Endothelial cell of umbilical vein (primary cell): ENCODE measurements around the gene GDI1. TPM values are rescaled to one million over a fixed set of nuclear protein-coding genes. Genes with fewer than 3 reads are reported as not detected.

Experiments used
- BruUV-seq: library from RNA; stranded (reverse); fragments of 400-500 nt; replicated peaks from 2 replicates; lab custom pipeline; 2021; lab: Mats Ljungman, UMichigan
- CTCF ChIA-PET: fragments of 300-600, 350-600 bp; sonication (Branson Sonifier 250); formaldehyde crosslinking; loops from one replicate; lab custom pipeline; 2021; ENCODE audit warnings: antibody characterized with exemption, inconsistent platforms; lab: Charles Lee
- POLR2A ChIA-PET: fragments of 300-600, 350-600 bp; sonication (Branson Sonifier 250); formaldehyde crosslinking; loops from one replicate; lab custom pipeline; 2021; ENCODE audit warnings: antibody characterized with exemption, inconsistent platforms; lab: Charles Lee
- DNase-seq: peaks from one replicate; pipeline ENCODE4 v3.0.0-alpha.2; 2011; ENCODE audit warnings: low read depth, low spot score
- FAIRE-seq: peaks from 2 replicates; lab custom pipeline; 2011; peaks lifted over from hg19 to GRCh38; lab: Jason Lieb, UNC
- H2AFZ ChIP-seq: 2 replicates; pipeline ENCODE4 v1.6.0; 2012; ENCODE audit warnings: low read depth, low read length, control low read depth, inconsistent platforms
- H3K27ac ChIP-seq: 2 replicates; pipeline ENCODE4 v1.5.1; 2011; ENCODE audit warnings: low read depth, mild to moderate bottlenecking, control low read depth, low read length, moderate library complexity; ENCODE audit not compliant: insufficient read depth
- H3K27me3 ChIP-seq, 2 experiments: 2 replicates each; pipeline versions ENCODE4 v1.6.0 to v1.6.1; 2011; ENCODE audit warnings: low read length in 2 of 2, mixed read lengths in 1 of 2; ENCODE audit not compliant: control insufficient read depth in 2 of 2, insufficient read depth in 2 of 2
- H3K36me3 ChIP-seq, 2 experiments: 2 replicates in 1 of 2; 3 replicates in 1 of 2; pipeline ENCODE4 v1.5.1; 2011; ENCODE audit warnings: low read length in 2 of 2, mild to moderate bottlenecking in 1 of 2, moderate library complexity in 1 of 2; ENCODE audit not compliant: control insufficient read depth in 2 of 2, insufficient read depth in 2 of 2; ENCODE audit errors: extremely low read depth in 1 of 2
- H3K4me1 ChIP-seq: 3 replicates; pipeline ENCODE4 v1.5.1; 2011; ENCODE audit warnings: mild to moderate bottlenecking, low read length; ENCODE audit not compliant: control insufficient read depth, insufficient read depth; ENCODE audit errors: extremely low read depth
- H3K4me2 ChIP-seq: 2 replicates; pipeline ENCODE4 v1.6.1; 2011; ENCODE audit warnings: low read length, control low read depth, mixed read lengths; ENCODE audit not compliant: insufficient read depth
- H3K4me3 ChIP-seq, 3 experiments: fragments of 200-600 bp in 1 of 3; sonication (generic), shearing (Covaris generic) in 1 of 3; replicated peaks in 1 of 3; 2 replicates each; pipeline ENCODE4 v1.5.1; 2011 to 2016; ENCODE audit warnings: control low read depth in 3 of 3, low read length in 3 of 3, mild to moderate bottlenecking in 2 of 3, inconsistent platforms in 1 of 3, low read depth in 1 of 3, moderate library complexity in 1 of 3; ENCODE audit not compliant: insufficient read depth in 1 of 3
- H3K79me2 ChIP-seq: 2 replicates; pipeline ENCODE4 v1.6.0; 2012; ENCODE audit warnings: low read length, inconsistent platforms; ENCODE audit not compliant: control insufficient read depth, insufficient read depth
- H3K9ac ChIP-seq: replicated peaks from 2 replicates; pipeline ENCODE3; 2011; ENCODE audit warnings: low read length, control low read depth; ENCODE audit not compliant: insufficient read depth; ENCODE audit errors: extremely low read depth
- H3K9me1 ChIP-seq: replicated peaks from 3 replicates; pipeline ENCODE4 v1.6.0; 2011; ENCODE audit warnings: mild to moderate bottlenecking, low read length; ENCODE audit not compliant: control insufficient read depth, insufficient read depth; ENCODE audit errors: extremely low read depth
- H3K9me3 ChIP-seq: replicated peaks from 2 replicates; pipeline ENCODE4 v1.5.1; 2012; ENCODE audit warnings: low read length, inconsistent platforms; ENCODE audit not compliant: control insufficient read depth, insufficient read depth
- H4K20me1 ChIP-seq: replicated peaks from 2 replicates; pipeline ENCODE3; 2011; ENCODE audit warnings: mild to moderate bottlenecking, low read length; ENCODE audit not compliant: control insufficient read depth, insufficient read depth; ENCODE audit errors: extremely low read depth
- CTCF ChIP-seq, 2 donors: IDR thresholded peaks; 1 replicate in 1 of 2; 2 replicates in 1 of 2; pipeline ENCODE4 v1.5.1; 2011; ENCODE audit warnings: low read length in 2 of 2, mild to moderate bottlenecking in 2 of 2, moderate library complexity in 2 of 2, control low read depth in 1 of 2, inconsistent platforms in 1 of 2, low read depth in 1 of 2; ENCODE audit not compliant: insufficient read depth in 1 of 2; ENCODE audit errors: extremely low read depth in 1 of 2
- EZH2 ChIP-seq: IDR thresholded peaks from 2 replicates; pipeline ENCODE4 v1.6.1; 2012; ENCODE audit warnings: borderline replicate concordance, low read depth, mild to moderate bottlenecking, moderate library complexity, low read length, inconsistent platforms; ENCODE audit not compliant: severe bottlenecking
- FOS ChIP-seq: IDR thresholded peaks from 2 replicates; pipeline ENCODE4 v1.6.1; 2011; ENCODE audit warnings: mild to moderate bottlenecking, low read length, moderate library complexity, borderline replicate concordance; ENCODE audit not compliant: insufficient read depth
- GATA2 ChIP-seq: IDR thresholded peaks from 2 replicates; pipeline ENCODE4 v1.7.0; 2011; ENCODE audit warnings: low read depth, mild to moderate bottlenecking, moderate library complexity, mixed read lengths, low read length; ENCODE audit not compliant: insufficient read length, insufficient read depth
- JUN ChIP-seq: IDR thresholded peaks from 2 replicates; pipeline ENCODE4 v1.6.1; 2011; ENCODE audit warnings: borderline replicate concordance, low read depth; ENCODE audit not compliant: insufficient read length, insufficient read depth
- MAX ChIP-seq: IDR thresholded peaks from 2 replicates; pipeline ENCODE4 v1.6.1; 2011; ENCODE audit not compliant: insufficient read depth, insufficient read length
- MYC ChIP-seq: IDR thresholded peaks from one replicate; pipeline ENCODE4 v1.6.1; 2011; ENCODE audit warnings: mild to moderate bottlenecking, low read depth, low read length
- POLR2A ChIP-seq: IDR thresholded peaks from 2 replicates; pipeline ENCODE4 v1.6.1; 2012; ENCODE audit warnings: low read depth, mild to moderate bottlenecking, control low read depth, low read length
- POLR2AphosphoS5 ChIP-seq: IDR thresholded peaks from 2 replicates; pipeline ENCODE4 v1.6.1; 2012; ENCODE audit warnings: low read depth, mild to moderate bottlenecking, control low read depth, low read length, moderate library complexity; ENCODE audit not compliant: insufficient read depth
- dilution Hi-C: fragments of 300-500 bp; cut with MboI; formaldehyde crosslinking; loops from one replicate; pipeline ENCODE4 v1.15.0; 2019; ENCODE audit warnings: low sequenced_read_pairs; ENCODE audit not compliant: extremely low pct_ligation_motif_present
- intact Hi-C: fragments of 100-400 bp; cut with micrococcal nuclease; formaldehyde crosslinking; loops from one replicate; pipeline ENCODE4 v1.10.0; 2022
- polyA plus RNA-seq, 4 experiments: library from polyadenylated mRNA; depleted of rRNA in 3 of 4; stranded (reverse) in 3 of 4; unstranded in 1 of 4; fragments of >200 nt; gene quantifications; 2 replicates each; pipeline versions ENCODE4 v1.2.1 to v1.2.3, GENCODE V29; 2011 to 2012; ENCODE audit warnings: missing spikeins in 1 of 4
- total RNA-seq: library from RNA; stranded (reverse); gene quantifications from 2 replicates; pipeline ENCODE4 v1.2.3, GENCODE V29; 2021

The GDI1 gene
- total and polyA plus RNA-seq, 2 donors (not counting 3 experiments of a cell fraction or from before 2014, with no cell fraction given), result 128 to 247 TPM

GRCh38 chrX:154404625-154405192 lies 32.2 kb upstream of the GDI1 start:
- DNase-seq (no peak), FAIRE-seq (no peak)
- Histone ChIP-seq H3K27ac (no peak overlapping the region), H3K9me3 (no peaks in the 10 kb centered on the region), H2AFZ (no peak overlapping the region), H3K4me3 (no peak overlapping the region), H3K27me3 (no peaks in the 10 kb centered on the region), H3K4me1 (peaks cover 18% of the 10 kb centered on the region), H4K20me1 (no peaks in the 10 kb centered on the region), H3K79me2 (peaks cover 19% of the 10 kb centered on the region), H3K4me2 (no peak overlapping the region), H3K9ac (no peak overlapping the region), H3K36me3 (peaks cover 9 to 11% of the 10 kb centered on the region in 2 experiments), H3K9me1 (no peaks in the 10 kb centered on the region)
- dilution Hi-C loops, result no loop called here
- POLR2A ChIA-PET, result no interaction called here
- CTCF ChIA-PET, result no interaction called here
- BruUV-seq, result no TSS peak
- no peak for TF ChIP-seq JUN
- intact Hi-C loops, result loop anchor here (5.0 kb wide), 3 partner anchors 32 to 123 kb away; partner anchors contain the start of genes FAM50A and FLNA

GRCh38 chrX:154408659-154409221 lies 28.2 kb upstream of the GDI1 start:
- dilution Hi-C loops, result no loop called here
- no peak overlapping the region for H2AFZ ChIP-seq
- H3K4me3 ChIP-seq, result peak overlapping the region; percentile 45 to 72 (median 72)
- no peak for TF ChIP-seq MYC
- no peak for TF ChIP-seq JUN
- TF ChIP-seq CTCF (IDR thresholded peaks at IDR 0.05; ENCODE audit: extremely low read depth in 1 of 2, insufficient read depth in 1 of 2, low read depth in 1 of 2, low read length in 2 of 2), result no peak
- TF ChIP-seq MAX, result no peak
- TF ChIP-seq EZH2, result no peak
- no peak for TF ChIP-seq POLR2AphosphoS5
- no peak for TF ChIP-seq POLR2A
- TF ChIP-seq GATA2, result no peak
- no peak for TF ChIP-seq FOS
- H3K79me2 ChIP-seq, result peaks cover 14% of the 10 kb centered on the region
- H4K20me1 ChIP-seq, result no peaks in the 10 kb centered on the region
- intact Hi-C loops, result loop anchor here (1.0 to 5.0 kb wide), 5 partner anchors 7 to 119 kb away; partner anchors contain the start of genes ATP6AP1, FAM50A and FLNA
- DNase-seq, result no peak
- H3K9me1 ChIP-seq, result no peaks in the 10 kb centered on the region
- H3K9ac ChIP-seq, result peak overlapping the region; percentile 65
- ChIA-PET CTCF (interaction anchor here (1.0 to 1.5 kb wide), 4 partner anchors 11 to 119 kb away, joined by 3 to 6 read pairs (median 4); partner anchors contain the start of genes RPL10 and SLC10A3), POLR2A (interaction anchor here (0.7 kb wide), 1 partner anchor 9 kb away, joined by 3 read pairs; no protein-coding TSS in a partner anchor)
- no peaks in the 10 kb centered on the region for H3K36me3 ChIP-seq
- no peaks in the 10 kb centered on the region for H3K27me3 ChIP-seq
- peak overlapping the region; percentile 61 for H3K27ac ChIP-seq
- H3K4me1 ChIP-seq, result peaks cover 22% of the 10 kb centered on the region
- no peaks in the 10 kb centered on the region for H3K9me3 ChIP-seq
- TSS peak; percentile 32 for BruUV-seq
- no peak for FAIRE-seq
- peak overlapping the region; percentile 74 for H3K4me2 ChIP-seq
